Esophagus muscularis mucosa (tissue), 4 donors: ENCODE data around the gene GPR61. TPM values are rescaled to one million over a fixed set of nuclear protein-coding genes. Genes with fewer than 3 reads are reported as not detected.

ENCODE experiments used
- DNase-seq: peaks from one replicate; pipeline ENCODE4 v3.0.0-alpha.2; 2017; ENCODE audit errors: extremely low spot score
- H3K27ac ChIP-seq, 4 donors: fragments of 200-600 bp; sonication (generic); replicated peaks in 1 of 4; 1 replicate in 3 of 4; 2 replicates in 1 of 4; pipeline ENCODE4 v1.5.1; 2016 to 2019; ENCODE audit warnings: mild to moderate bottlenecking in 1 of 4
- H3K27me3 ChIP-seq, 4 donors: fragments of 200-600 bp; sonication (generic); one replicate each; pipeline versions ENCODE4 v1.5.1 to v1.6.0; 2016 to 2019
- H3K36me3 ChIP-seq, 4 donors: fragments of 200-600 bp; sonication (generic); one replicate each; pipeline ENCODE4 v1.5.1; 2016 to 2019
- H3K4me1 ChIP-seq, 4 donors: fragments of 200-600 bp; sonication (generic); one replicate each; pipeline ENCODE4 v1.5.1; 2016 to 2019
- H3K4me3 ChIP-seq, 4 donors: fragments of 200-600 bp; sonication (generic); 1 replicate in 2 of 4; 2 replicates in 2 of 4; pipeline ENCODE4 v1.5.1; 2016 to 2019; ENCODE audit warnings: mild to moderate bottlenecking in 4 of 4, moderate library complexity in 1 of 4
- H3K9me3 ChIP-seq, 4 donors: fragments of 200-600 bp; sonication (generic); 1 replicate in 3 of 4; 2 replicates in 1 of 4; pipeline ENCODE4 v1.5.1; 2016 to 2019
- CTCF ChIP-seq, 3 experiments: fragments of 200-600 bp in 2 of 3; fragments of 450-650 bp in 1 of 3; sonication (generic) in 2 of 3; IDR thresholded peaks; one replicate each; pipeline ENCODE4 v1.5.1; 2017 to 2019; ENCODE audit warnings: antibody characterized with exemption in 3 of 3, mild to moderate bottlenecking in 2 of 3, moderate library complexity in 1 of 3
- EP300 ChIP-seq: sonication (generic); formaldehyde crosslinking; IDR thresholded peaks from one replicate; pipeline ENCODE4 v1.6.1; 2017; ENCODE audit warnings: antibody characterized with exemption
- POLR2A ChIP-seq: fragments of 450-650 bp; IDR thresholded peaks from one replicate; pipeline ENCODE4 v1.6.1; 2017; ENCODE audit warnings: antibody characterized with exemption, moderate library complexity, mild to moderate bottlenecking, low read depth
- POLR2AphosphoS5 ChIP-seq, 2 donors: sonication (generic); formaldehyde crosslinking; IDR thresholded peaks; one replicate each; pipeline ENCODE4 v1.6.1; 2017; ENCODE audit warnings: antibody characterized with exemption in 2 of 2
- WGBS: methylation state at CpG from one replicate; pipeline ENCODE4 v1.1.5; 2018; 5-methylcytosine and 5-hydroxymethylcytosine counted together
- intact Hi-C: fragments of 100-400 bp; cut with DNase I; formaldehyde crosslinking; loops from one replicate; pipeline ENCODE4 v1.15.1; 2023
- total RNA-seq, 4 donors: library from RNA; depleted of rRNA; stranded (reverse); fragments of >200 nt; gene quantifications; one replicate each; pipeline versions ENCODE4 v1.1.0 to v1.2.1, GENCODE V29; 2016

GPR61 gene
- total RNA-seq, 4 donors from 2014 or later, result not detected

- peaks cover 8 to 73% (median 59%) of the 10 kb centered on the region in 4 donors for H3K4me1 ChIP-seq
- intact Hi-C loops, result no loop called here
- peak overlapping the region; percentile 51 to 81 (median 66) for H3K27ac ChIP-seq
- DNase-seq, result no peak
- WGBS, result 27% methylated on average over 4 of the region's 5 CpGs
- H3K27me3 ChIP-seq, result no peaks in the 10 kb centered on the region
- H3K4me3 ChIP-seq, result no peak overlapping the region
- H3K36me3 ChIP-seq, result peaks cover 5 to 40% (median 29%) of the 10 kb centered on the region in 4 donors
- TF ChIP-seq POLR2AphosphoS5 (IDR thresholded peaks at IDR 0.05) (peak in 1 of 2 donors; percentile 30), POLR2A (no peak), EP300 (no peak)
- no peaks in the 10 kb centered on the region for H3K9me3 ChIP-seq
Measured at GRCh38 chr1:109500941-109501381, 38.7 kb upstream of the GPR61 start.

GRCh38 chr1:109501644-109502363, 37.9 kb upstream of the GPR61 start:
- no peaks in the 10 kb centered on the region for H3K9me3 ChIP-seq
- DNase-seq, result no peak
- WGBS, result 75% methylated on average over 5 of the region's 5 CpGs
- no peak for TF ChIP-seq POLR2A
- no peak for TF ChIP-seq EP300
- no peak for TF ChIP-seq CTCF (IDR thresholded peaks at IDR 0.05)
- TF ChIP-seq POLR2AphosphoS5 (IDR thresholded peaks at IDR 0.05), result no peak
- peak overlapping the region; percentile 51 to 81 (median 66) for H3K27ac ChIP-seq
- peaks cover 5 to 32% (median 20%) of the 10 kb centered on the region in 4 donors for H3K36me3 ChIP-seq
- no peaks in the 10 kb centered on the region for H3K27me3 ChIP-seq
- no peak overlapping the region for H3K4me3 ChIP-seq
- intact Hi-C loops, result no loop called here
- H3K4me1 ChIP-seq, result peaks cover 8 to 75% (median 57%) of the 10 kb centered on the region in 4 donors

- WGBS, result 75% methylated on average over 3 of the region's 3 CpGs
- DNase-seq, result no peak
- Histone ChIP-seq H3K36me3 (peaks cover 1 to 26% (median 14%) of the 10 kb centered on the region in 4 donors), H3K4me1 (peaks cover 8 to 78% (median 57%) of the 10 kb centered on the region in 4 donors), H3K9me3 (no peaks in the 10 kb centered on the region), H3K27me3 (no peaks in the 10 kb centered on the region), H3K4me3 (no peak overlapping the region), H3K27ac (peak overlapping the region; percentile 12 to 81 (median 57))
- TF ChIP-seq POLR2AphosphoS5 (IDR thresholded peaks at IDR 0.05) (no peak), EP300 (no peak), POLR2A (no peak), CTCF (IDR thresholded peaks at IDR 0.05) (no peak)
- intact Hi-C loops, result no loop called here
Measured at GRCh38 chr1:109502364-109502851, 37.3 kb upstream of the GPR61 start.

- no peak for DNase-seq
- Histone ChIP-seq H3K4me1 (peaks cover 14 to 77% (median 57%) of the 10 kb centered on the region in 4 donors), H3K27ac (no peak overlapping the region), H3K9me3 (no peaks in the 10 kb centered on the region), H3K4me3 (no peak overlapping the region), H3K27me3 (no peaks in the 10 kb centered on the region), H3K36me3 (peaks cover 0 to 23% (median 6%) of the 10 kb centered on the region in 4 donors)
- WGBS, result 72% methylated on average over 5 of the region's 5 CpGs
- intact Hi-C loops, result no loop called here
- TF ChIP-seq POLR2AphosphoS5 (IDR thresholded peaks at IDR 0.05), result no peak
- TF ChIP-seq POLR2A, result no peak
- no peak for TF ChIP-seq CTCF (IDR thresholded peaks at IDR 0.05)
- no peak for TF ChIP-seq EP300
Measured at GRCh38 chr1:109503935-109504334, 35.7 kb upstream of the GPR61 start.

- Histone ChIP-seq H3K27me3 (no peaks in the 10 kb centered on the region), H3K27ac (no peak overlapping the region), H3K36me3 (peaks cover 0 to 21% (median 4%) of the 10 kb centered on the region in 4 donors), H3K9me3 (no peaks in the 10 kb centered on the region), H3K4me3 (no peak overlapping the region), H3K4me1 (peaks cover 12 to 74% (median 53%) of the 10 kb centered on the region in 4 donors)
- intact Hi-C loops, result no loop called here
- TF ChIP-seq CTCF (IDR thresholded peaks at IDR 0.05), result no peak
- no peak for TF ChIP-seq EP300
- TF ChIP-seq POLR2A, result no peak
- no peak for TF ChIP-seq POLR2AphosphoS5 (IDR thresholded peaks at IDR 0.05)
- DNase-seq, result no peak
- 88% methylated on average over 1 of the region's 1 CpG for WGBS
Measured at GRCh38 chr1:109504974-109505373, 34.7 kb upstream of the GPR61 start.
